GM19240 (cell line): ENCODE results near the gene FGF11.
A peak's percentile ranks its signal among the peaks of the same experiment; 100 is the strongest.

Experiments used
- DNase-seq: peaks from one replicate; pipeline ENCODE4 v3.0.0; 2011; ENCODE audit warnings: low spot score; ENCODE audit not compliant: insufficient read length

FGF11 gene

DNA sequence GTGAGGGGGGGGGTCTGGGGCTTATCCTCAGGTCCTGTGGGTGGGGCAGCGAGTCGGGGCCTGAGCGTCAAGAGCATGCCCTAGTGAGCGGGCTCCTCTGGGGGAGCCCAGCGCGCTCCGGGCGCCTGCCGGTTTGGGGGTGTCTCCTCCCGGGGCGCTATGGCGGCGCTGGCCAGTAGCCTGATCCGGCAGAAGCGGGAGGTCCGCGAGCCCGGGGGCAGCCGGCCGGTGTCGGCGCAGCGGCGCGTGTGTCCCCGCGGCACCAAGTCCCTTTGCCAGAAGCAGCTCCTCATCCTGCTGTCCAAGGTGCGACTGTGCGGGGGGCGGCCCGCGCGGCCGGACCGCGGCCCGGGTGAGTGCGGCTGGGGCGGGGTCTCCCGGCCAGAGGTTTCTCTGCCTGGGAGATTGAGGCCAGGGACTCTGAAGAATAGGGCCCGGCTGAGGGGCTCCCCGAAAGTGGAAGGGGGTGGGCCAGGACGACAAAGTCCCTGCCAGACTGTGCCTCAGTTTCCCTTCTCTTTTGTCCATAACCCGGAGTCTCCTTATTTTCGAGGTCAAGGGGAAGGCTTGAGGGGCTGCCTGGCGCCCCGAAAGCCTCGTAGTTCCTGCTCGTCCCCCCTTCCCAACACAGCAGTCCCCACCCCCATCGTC lies at the start of gene FGF11:
FGF11 (plus strand) TSS at position 51 of the 651 bp plus-strand sequence; CDS start at position 160, 109 bp downstream.
- no peak for DNase-seq

DNA sequence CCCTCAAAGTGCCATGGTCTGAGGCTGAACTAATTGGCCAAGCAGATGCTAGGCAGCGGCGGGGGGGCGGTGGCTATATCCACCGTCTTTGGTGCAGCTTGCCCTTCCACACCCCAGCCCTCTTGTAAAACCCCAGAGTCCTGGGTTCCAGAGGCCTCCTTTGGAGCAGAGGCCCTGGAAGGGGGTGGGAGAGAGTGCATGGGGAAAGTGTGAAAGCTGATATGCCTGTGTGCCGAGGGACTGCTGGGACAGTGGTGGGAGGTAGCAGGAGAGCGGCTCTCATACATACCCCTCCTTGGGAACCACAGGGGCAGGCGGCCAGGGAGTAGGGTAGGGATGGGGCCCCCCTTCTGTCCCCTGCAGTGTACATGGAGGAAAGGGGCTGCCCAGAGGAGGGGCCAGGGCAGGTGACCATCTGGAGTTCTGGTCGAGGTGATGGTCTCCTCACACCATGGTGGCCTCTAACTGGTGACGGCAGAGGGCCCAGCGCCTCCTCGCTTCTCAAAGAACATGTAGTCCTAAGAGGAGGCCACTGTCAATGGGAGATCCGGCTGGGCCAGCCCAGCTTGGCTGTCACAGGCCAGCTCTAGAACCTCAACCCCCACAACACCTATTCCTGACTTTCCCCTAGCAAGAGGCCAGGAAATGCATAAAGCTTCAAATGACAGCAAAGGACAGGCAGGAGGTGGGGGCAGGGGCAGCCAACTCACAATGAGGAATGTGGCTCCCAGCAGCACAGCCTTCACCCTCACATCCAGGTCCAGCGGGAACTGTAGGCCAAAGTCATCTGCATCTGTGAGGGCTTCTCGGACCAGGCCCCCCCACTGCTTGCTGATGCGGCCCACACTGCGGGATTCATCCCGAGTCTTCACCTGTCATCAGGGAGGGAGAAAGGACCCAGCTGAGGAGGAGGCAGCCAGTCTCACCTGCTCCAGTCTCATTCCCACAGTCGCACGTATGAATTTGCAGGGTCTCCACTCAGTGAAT lies 49.1 kb upstream of the FGF11 start:
- DNase-seq: no peak

DNA sequence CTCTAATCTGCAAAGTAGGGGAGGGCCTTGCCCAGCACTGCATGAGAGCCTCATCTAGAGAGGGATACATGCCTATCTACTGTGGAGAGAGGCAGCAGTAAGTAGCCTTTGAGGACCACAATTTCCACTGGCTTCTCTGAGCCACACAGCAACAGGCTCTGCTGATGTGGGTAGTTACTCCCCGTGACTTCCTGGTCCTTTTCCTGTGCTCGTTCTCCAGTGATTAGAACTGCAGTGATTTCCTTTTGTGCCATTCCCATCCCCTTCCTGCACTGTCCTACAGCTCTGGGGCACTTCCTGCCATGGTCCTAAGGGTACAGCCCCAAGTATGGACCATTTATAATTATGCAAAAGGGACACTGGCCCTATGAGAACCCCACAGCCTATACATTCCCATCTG lies 48.0 kb upstream of the FGF11 start:
- no peak for DNase-seq

DNA sequence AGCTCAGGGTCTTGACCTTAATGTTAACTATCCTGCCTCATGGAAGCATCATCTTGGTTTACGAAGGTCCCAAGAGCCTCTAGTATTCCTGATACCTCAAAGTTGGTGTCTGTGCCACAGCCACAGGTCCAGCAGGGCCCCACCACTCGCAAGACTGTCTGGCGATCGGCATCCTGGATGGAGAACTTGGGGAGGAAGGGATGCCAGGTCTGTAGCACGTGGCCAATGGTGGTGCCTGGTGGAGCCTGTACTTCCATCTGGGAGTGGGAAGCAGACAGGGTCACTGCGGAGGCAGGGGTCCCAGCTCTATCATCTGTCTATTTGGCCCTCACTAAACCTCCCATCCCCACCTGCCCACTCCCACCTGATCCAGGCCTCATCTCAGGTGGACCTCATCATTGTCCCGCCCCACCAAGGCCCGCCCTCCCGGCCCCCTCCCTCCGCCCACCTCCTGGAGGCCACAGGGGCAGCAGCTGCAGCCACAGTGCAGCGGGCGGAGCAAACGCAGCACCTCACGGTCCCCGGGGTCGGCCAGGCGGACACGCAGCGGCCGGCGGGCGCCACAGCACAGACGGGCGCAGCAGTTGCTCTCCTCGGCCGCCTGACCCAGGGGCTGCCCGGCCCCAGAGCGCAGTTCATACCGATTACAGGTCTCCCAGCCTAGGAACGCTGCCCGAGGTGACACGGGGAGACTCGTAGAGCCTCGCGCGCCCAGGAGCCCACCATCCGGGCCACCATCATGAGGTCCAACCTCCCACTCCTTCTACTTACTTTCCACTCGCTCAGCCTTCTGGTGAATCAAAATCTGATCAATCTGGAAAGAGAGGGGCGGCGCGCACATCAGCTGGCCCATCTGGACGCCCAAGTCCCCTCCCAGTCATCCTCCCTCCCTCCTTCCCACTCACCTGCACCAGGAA lies 46.4 kb upstream of the FGF11 start:
- DNase-seq: no peak

DNA sequence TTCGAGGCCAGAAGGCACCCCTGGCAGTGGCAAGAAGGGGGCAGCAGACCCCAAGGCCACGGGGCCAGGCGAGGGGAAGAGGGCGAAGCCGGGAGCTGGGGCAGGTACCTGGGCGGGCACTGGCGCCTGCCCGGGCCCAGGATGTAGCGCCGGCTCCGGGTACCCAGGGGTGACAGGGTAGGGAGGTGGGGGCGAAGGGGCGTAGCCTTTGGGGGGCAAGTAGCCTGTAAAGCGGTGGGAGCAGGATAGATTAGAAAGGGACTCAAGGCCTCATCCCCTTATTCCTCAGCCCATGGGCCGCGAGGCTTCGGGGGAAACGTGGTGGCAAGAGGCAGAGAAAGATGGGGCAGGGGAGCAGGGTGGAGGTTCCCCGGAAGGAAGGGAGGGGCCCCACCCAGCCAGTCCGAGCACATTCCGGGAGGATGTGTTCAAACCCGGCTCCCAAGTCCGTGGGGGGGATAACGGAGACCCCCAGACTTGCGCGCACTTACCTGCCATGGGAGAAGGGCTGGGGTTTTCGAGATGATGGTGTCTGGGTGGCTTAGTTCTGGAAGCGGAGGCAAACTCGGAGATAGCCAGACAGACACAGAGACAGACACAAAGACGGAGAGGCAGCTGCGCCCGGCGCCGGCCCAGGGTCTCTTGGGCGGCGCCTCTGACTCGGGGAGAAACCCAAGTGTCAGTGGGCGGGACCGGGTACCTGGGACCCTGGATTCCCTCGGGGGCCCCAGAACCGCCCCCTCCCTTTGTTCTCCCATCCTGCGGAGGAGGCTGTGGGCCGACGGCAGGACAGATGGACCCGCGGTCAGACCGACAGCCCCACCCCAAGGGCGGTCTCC lies 45.5 kb upstream of the FGF11 start:
- DNase-seq: peak; percentile 62

DNA sequence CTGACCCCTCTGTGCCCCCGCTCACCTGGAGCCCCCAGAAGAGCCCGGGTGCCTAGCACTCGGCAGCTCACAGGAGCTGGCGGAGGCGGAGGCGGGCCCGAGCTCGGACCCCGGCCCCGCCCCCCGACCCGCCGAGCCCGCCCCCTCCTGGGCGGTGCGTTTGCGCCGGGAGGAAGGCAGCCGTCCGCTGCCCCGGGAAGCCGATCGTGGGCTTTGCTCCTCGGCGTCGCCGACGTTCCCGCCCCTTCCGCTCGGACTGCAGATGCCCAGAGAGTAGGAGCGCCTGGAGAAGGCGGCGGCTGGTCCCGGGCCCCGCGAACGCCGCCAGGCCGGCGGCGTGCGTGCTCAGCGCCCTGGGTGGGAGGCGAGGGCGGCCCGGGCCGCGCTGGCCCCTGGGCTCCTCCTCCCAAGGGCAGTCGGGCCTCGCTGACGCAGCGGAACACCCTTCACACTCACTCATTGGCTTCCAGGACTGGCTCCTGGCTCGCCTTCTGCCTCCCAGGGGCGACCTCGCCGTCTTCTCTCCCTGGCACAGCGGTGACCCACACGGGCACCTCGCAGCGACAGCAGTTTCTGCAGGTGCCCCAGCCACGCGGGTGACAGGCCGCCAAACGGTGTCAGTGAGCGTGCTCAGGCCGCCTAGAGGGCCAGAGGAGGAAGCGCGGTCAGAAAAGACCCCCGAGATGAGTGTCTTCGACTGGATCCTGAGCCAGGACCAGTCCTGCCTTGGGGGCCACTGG lies 44.7 kb upstream of the FGF11 start, which contains the start of gene PLSCR3:
PLSCR3 (minus strand) TSS at position 74 of the 740 bp plus-strand sequence. CDS start 415 bp downstream, outside the sequence.
- peak; percentile 94 for DNase-seq

DNA sequence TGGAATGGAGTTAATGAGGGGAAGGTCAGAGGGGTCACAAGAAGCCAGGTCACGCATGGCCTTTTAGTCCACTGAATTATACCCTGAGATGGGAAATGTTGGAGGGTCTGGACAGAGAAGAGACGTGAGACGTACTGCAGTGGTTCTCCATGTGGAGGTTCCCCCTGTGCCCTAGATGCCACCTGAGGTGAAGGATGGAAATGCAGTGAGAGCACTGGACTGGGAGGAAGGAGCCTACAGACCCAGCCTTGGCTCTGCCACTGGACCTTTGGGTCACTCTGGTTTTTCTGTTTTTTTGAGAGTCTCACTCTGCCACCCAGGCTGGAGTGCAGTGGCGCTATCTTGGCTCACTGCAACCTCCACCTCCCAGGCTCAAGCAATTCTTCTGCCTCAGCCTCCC lies 43.2 kb upstream of the FGF11 start:
- no peak for DNase-seq

DNA sequence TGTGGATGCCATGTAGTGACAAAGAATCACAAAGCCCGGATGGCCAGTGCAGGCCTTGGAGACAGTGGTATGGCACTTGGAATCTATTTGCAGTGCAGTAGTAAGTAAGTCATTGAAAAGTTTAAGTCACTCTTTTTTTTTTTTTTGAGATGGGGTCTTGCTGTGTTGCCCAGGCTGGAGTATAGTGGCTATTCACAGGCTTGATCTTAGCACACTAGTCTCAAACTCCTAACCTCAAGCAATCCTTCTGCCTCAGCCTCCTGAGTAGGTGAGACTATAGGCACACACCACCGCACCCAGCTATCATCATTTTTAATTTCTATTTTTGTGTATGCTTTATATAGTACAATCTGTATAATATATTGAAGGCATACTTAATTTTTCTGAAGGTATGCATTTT lies 40.7 kb upstream of the FGF11 start:
- DNase-seq: no peak

DNA sequence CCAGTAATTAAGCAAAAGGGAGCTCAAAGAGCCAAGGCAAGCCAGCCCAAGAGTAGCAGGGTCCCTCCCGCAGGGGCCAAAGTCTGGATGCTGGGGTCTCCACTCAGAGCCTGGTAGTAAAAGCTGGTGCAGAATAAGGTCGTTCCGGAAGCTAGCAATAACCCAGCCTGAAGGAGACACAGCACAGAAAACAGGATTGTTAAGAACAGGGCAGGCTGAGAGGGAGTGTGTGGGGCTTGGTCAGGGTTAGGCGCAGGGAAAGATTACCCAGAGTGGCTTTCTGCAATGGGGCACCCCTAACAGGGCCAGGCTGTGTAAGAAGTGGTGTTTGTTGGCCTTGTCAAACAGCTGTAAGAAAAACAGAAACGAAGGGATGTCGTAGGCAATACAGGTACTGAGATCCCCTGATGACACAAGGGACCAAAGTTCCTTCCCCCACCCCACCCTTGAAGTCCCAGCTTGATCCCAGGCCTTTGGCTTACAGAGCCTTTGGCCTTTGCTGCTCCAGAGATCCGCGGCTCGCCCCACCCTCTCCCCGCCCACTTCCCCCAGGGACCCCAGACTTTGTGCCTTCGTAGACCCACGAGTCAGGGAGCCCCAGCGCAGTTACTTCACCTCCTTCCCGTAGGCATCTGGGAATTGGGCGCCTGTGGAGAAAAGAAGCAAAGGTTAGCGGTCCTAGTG lies 36.1 kb upstream of the FGF11 start:
- DNase-seq: no peak

DNA sequence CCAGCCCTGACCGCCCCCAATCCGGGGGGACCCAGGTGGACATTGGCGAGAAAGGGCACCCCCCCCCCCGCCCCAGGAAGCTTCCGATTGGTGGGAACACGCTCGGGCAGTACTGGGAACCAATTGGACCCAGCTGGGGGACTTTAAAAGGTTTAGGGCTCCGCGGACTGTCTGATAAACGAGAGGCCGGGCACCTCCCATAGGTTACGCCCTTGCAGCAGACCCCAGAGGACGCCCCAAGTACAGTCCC lies 35.7 kb upstream of the FGF11 start:
- DNase-seq: no peak

DNA sequence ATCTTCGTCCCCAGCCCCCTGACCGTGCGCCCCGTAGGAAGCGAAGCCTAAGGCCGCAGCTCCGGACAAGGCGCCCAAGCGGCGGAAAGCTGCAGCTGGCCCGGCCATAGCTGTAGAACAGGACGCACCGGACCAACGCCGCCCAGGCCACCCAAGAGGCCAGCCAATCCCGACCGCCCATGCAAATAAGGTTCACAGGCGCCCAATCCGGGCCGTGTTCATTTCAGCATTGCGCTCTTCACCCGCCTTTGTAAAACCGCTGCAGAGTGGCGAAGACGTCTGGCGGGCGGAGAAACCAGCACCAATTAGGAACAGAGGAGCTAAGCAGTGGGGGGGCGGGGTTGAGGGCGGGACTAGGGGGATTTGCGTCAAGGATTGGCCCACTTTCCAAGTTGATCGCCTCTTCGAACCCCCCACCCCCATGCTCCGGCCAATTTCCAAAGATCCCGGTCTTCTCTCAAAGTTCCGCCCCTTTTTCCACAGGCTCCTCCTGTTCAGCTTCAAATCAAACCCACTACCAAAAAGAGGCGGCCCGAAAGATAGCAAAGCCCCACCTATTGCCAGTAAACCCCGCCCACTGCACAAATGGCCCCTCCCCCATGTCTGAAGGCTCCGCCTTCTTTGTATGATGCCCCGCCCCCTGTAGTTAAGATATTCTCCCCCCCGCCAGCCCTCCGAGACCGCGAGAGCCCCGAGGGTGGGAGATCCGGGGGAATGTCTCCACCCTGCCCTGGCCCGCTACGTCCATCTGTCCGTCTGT lies 35.2 kb upstream of the FGF11 start, which contains the start of gene TMEM256:
TMEM256 (minus strand) TSS at position 121 of the 760 bp plus-strand sequence; CDS start at position 108, 13 bp downstream.
- peak; percentile 98 for DNase-seq

DNA sequence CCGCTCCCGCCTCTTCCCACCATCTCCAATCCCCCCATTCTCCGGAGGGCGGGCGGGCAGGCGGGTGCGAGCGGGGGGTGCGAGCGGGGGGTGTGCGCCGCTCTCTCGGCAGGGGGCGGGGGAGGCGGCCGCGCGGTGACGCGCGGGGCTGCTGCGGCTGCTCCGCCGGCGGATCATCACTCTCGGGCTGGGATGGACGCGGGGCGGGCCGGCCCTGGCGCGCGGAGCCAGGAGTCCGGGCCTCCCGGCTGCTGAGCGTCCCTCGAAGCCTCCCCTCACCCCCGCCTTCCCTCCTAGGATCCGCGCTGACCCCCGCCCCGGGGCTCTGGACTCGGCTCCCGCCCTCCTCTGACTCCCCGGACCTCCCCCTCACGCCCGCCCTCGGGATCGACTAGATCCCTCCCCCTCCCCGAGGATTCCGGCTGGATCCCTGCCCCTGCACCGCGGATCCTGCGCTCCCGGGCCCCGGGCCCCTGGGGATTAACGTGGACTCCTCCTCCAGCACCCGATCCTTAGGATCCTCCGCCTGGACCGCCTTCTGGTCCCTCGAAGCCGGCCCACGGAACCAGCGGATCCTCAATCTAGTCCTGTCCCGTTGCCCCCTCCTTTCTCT lies 34.5 kb upstream of the FGF11 start:
- peak; percentile 57 for DNase-seq

DNA sequence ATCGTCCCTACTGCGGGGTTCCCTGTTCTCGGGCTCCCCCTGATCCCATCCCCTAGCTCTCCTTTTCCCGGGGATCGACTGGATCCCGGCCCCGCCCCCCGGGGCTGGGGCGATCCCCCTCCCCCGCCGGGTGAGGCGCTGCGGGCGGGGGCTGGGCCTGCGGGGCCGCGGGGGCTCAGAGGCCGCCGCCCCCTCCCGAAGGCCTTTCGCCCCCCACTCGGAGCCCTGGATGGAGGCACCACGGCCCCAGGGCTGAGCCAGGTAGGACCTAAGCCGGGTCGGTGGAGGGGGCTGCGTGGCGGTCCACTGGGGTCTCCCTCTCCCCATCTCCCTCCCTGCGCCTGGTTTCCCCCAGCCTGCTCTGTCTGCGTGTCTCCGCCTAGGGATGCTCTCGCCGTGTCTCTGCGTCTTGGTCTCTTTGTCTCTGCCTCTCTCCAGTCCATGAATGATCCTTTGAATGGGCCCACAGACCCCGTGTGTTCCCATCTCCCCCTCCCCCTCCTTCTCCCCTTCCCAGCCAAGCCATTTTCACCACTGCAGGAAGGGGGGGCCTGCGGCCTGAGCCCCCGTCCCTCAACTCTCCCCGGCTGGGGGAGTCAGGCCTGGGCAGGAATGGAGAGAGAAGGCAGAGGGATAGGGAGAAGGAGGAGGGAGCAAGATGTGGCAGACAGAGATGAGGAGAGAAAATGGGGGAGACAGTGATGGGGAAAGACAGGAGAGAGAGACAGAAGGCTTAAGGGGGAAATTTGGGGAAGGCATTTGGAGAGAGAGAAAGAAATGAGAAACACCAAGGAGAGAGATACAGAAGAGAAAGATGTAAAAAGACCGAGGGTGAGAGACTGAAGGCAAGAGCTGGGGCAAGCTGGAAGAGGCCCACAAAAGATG lies 33.7 kb upstream of the FGF11 start:
- no peak for DNase-seq

DNA sequence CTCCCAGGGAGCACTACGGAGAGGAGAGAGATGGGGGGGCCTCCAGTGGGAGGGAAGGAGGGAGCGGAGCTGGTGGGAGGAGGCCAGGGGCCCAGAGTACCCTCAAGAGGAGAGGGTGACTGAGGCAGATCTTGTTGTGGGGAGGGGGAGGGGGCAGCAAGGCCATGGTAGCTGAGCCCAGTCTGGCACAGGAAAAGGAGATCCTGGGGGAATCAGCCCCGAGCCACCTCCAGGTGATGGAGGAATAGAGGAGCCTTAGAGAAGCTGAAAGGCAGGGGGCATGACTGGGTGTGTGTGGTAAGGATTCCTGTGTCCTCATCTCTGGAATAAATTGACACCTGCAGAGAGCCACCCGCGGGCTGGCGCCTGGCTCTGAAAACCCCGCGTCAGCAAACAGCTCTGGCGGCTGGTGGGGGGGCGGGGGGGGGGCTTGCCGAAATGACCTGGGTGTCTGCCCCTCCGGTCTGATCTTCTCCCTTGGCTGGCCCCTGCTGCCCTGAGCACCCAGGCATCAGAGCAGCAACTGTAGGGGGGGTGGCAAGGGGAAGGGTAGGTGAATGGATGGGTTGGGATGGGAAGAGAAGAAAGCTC lies 33.0 kb upstream of the FGF11 start:
- DNase-seq: no peak

DNA sequence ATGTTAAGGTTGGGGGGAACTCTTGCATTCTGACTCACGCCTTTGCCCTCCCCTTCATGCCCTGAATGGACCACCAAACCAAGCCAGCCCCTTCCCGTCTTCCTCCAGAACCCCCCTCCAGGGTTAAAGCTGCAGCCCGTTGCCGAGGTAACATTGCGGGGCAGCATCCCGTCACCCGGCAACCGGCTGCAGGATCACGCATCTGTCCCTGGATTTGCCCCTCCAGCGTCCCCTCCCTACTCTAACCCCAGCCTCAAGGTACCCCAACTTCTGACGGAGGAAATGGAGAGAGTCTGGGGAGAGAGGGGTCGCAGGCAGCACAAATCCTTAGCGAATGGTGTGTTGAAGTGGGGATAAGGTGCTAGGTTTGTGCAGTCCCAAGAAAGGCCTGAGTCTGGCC lies 32.2 kb upstream of the FGF11 start:
- no peak for DNase-seq

DNA sequence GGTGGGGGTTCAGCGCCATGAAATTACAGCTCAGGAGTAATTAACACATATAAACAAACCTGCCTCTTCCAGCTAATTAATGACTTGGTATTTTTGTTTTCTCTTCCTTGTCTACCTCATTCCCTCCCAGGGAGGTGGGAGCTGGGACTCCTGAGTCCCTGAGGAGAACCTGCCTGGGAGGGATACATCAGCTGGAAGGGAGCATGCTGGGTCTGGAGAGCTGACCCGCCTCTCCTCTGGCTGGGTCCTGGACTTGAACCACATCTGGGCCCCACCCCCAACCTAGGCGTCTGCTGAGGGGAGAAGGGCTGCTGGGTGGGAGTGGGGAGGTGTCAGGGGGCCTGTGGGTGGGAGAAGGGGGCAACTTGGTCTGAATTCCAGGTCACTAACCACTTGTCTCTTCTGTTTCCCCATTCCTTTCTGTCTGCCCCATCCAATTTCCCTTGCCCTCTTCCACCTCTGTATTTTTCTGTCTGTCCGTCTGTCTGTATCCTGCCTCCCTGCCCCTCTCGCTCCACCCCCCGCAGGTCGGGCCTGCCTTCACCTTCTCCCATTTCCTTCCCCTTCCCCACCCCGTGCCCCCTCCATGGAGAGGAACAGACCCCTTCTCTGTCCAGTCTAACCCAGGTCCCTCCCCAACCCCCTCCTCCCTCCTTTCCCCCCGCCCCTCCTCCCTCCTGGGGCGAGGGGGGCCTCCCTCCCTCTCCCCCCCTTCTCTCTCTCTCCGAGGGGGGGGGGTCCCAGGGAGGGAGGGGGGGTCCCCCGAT lies 31.6 kb upstream of the FGF11 start, which contains the start of gene NLGN2:
NLGN2 (plus strand) TSS at position 361 of the 767 bp plus-strand sequence. CDS start 411 bp downstream, outside the sequence.
- DNase-seq: no peak
